Vagina (tissue), 2 donors: ENCODE results near the gene CFAP58.

Experiments
- POLR2A ChIP-seq, 2 donors: fragments of 450-650 bp; IDR thresholded peaks; one replicate each; pipeline ENCODE4 v1.6.1; 2017; ENCODE audit warnings: antibody characterized with exemption in 2 of 2, mild to moderate bottlenecking in 2 of 2, moderate library complexity in 2 of 2
- POLR2AphosphoS5 ChIP-seq, 2 donors: sonication (generic); formaldehyde crosslinking; IDR thresholded peaks; one replicate each; pipeline ENCODE4 v1.9.0; 2017; ENCODE audit warnings: antibody characterized with exemption in 2 of 2, mild to moderate bottlenecking in 2 of 2, low read depth in 1 of 2; ENCODE audit not compliant: insufficient read depth in 1 of 2
- TF ChIP-seq, protein P1 (sequence below), 3 experiments: fragments of 450-650 bp in 2 of 3; fragments of 200-600 bp in 1 of 3; sonication (generic) in 1 of 3; IDR thresholded peaks; one replicate each; pipeline ENCODE4 v1.5.1; 2017 to 2019; ENCODE audit warnings: antibody characterized with exemption in 3 of 3, mild to moderate bottlenecking in 2 of 3, moderate library complexity in 2 of 3

DNA sequence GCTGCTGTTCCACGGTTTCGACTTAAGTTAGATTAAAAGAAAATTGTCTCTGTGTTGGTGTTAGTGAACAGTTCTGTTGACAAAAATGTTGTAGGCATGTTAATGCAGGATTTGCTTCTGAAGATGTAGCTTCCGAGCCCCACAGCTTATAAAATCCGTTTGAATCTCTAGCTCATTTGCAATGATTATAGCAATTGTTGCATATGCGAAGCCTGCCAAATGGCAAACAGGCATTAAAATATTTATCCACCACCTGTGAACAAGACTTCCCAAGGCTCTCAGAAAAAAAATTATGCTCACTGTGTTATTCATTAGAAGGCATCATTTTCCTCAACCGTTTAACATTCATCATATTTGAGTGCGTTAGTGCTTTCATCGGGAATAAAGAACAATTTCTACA lies 14.3 kb downstream of the CFAP58 start:
- TF ChIP-seq POLR2A (IDR thresholded peaks at IDR 0.05) (no peak), POLR2AphosphoS5 (IDR thresholded peaks at IDR 0.05; ENCODE audit: insufficient read depth in 1 of 2, low read depth in 1 of 2) (no peak)
- TF ChIP-seq, protein P1, sequence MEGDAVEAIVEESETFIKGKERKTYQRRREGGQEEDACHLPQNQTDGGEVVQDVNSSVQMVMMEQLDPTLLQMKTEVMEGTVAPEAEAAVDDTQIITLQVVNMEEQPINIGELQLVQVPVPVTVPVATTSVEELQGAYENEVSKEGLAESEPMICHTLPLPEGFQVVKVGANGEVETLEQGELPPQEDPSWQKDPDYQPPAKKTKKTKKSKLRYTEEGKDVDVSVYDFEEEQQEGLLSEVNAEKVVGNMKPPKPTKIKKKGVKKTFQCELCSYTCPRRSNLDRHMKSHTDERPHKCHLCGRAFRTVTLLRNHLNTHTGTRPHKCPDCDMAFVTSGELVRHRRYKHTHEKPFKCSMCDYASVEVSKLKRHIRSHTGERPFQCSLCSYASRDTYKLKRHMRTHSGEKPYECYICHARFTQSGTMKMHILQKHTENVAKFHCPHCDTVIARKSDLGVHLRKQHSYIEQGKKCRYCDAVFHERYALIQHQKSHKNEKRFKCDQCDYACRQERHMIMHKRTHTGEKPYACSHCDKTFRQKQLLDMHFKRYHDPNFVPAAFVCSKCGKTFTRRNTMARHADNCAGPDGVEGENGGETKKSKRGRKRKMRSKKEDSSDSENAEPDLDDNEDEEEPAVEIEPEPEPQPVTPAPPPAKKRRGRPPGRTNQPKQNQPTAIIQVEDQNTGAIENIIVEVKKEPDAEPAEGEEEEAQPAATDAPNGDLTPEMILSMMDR (IDR thresholded peaks at IDR 0.05), result no peak
